Thyroid gland (tissue), 4 donors: ENCODE data around the gene TNFRSF11A.

Experiments
- CTCF ChIP-seq, 6 experiments: fragments of 200-600 bp in 3 of 6; fragments of 450-650 bp in 3 of 6; sonication (generic) in 3 of 6; IDR thresholded peaks; one replicate each; pipeline ENCODE4 v1.5.1; 2016 to 2019; ENCODE audit warnings: antibody characterized with exemption in 6 of 6, mild to moderate bottlenecking in 2 of 6, inconsistent platforms in 1 of 6, moderate library complexity in 1 of 6
- POLR2A ChIP-seq, 2 donors: fragments of 450-650 bp; IDR thresholded peaks; one replicate each; pipeline ENCODE4 v1.6.1; 2017; ENCODE audit warnings: antibody characterized with exemption in 2 of 2, mild to moderate bottlenecking in 2 of 2, moderate library complexity in 1 of 2

DNA sequence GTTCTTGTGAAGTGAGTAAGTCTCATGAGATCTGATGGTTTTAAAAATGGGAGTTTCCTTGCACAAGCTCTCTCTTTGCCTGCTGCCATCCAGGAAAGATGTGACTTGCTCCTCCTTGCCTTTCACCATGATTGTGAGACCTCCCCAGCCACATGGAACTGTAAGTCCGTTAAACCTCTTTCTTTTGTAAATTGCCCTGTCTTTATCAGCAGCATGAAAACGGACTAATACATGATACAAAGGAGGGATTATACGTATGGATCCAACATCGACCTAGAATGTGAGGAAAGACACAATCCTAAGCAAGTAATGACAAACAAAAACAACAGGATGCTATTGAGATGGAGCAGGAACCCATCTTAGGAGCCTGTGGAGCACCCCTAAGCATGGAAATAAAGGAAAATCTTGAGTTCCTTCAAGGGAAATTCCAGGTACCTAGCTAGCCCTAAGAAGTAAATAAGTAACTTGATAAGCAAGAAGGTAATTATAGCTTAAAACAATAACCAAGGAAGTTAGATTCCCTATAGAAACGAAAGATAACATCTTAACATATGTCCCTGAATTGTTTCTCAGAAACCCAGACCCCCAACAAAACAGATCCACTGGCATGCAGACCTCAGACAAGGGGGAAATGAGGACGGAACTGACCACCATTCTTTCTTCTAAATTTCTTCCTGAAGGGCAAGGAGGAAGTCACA is 1.5 kb upstream of the TNFRSF11A start:
- no peak for TF ChIP-seq CTCF (IDR thresholded peaks at IDR 0.05)
- TF ChIP-seq POLR2A (IDR thresholded peaks at IDR 0.05), result no peak
